Caco-2 (cell line): ENCODE results near the gene CT47C1. TPM values are rescaled to one million over a fixed set of nuclear protein-coding genes. Genes with fewer than 3 reads are reported as not detected.
"Not testable (repeated sequence)": the region's sequence is repeated elsewhere in the genome, so short reads cannot be mapped to it uniquely, and the experiment has no call there.

Experiments used
- Bru-seq: library from RNA; stranded (reverse); fragments of 400-500 nt; gene quantifications from one replicate; lab custom pipeline; 2021; lab: Mats Ljungman, UMichigan
- BruChase-seq, 2 experiments: library from RNA; stranded (reverse); fragments of 400-500 nt; gene quantifications; one replicate each; lab custom pipeline; 2021; lab: Mats Ljungman, UMichigan
- BruUV-seq: library from RNA; stranded (reverse); fragments of 400-500 nt; replicated peaks from 2 replicates; lab custom pipeline; 2021; lab: Mats Ljungman, UMichigan
- CTCF ChIA-PET: fragments of 300-600 bp; sonication (Branson Sonifier 250); formaldehyde crosslinking; loops from one replicate; lab custom pipeline; 2022; ENCODE audit warnings: antibody characterized with exemption; lab: Charles Lee
- POLR2A ChIA-PET: fragments of 300-600 bp; sonication (Branson Sonifier 250); formaldehyde crosslinking; loops from one replicate; lab custom pipeline; 2022; ENCODE audit warnings: antibody characterized with exemption; lab: Charles Lee
- DNase-seq, 2 experiments: peaks; one replicate each; pipeline versions ENCODE4 v3.0.0 to v3.0.0-alpha.2; 2020 to 2022
- H3K27me3 ChIP-seq: replicated peaks from 2 replicates; pipeline ENCODE4 v1.6.0; 2011; ENCODE audit warnings: low read length; ENCODE audit not compliant: control insufficient read depth, insufficient read depth
- H3K36me3 ChIP-seq: 2 replicates; pipeline ENCODE4 v1.5.1; 2011; ENCODE audit warnings: low read length; ENCODE audit not compliant: control insufficient read depth, insufficient read depth
- H3K4me1 ChIP-seq: fragments of 250-450 bp; sonication (Bioruptor Pico); 2 replicates; pipeline ENCODE4 v1.5.1; 2020; ENCODE audit warnings: mild to moderate bottlenecking
- H3K4me3 ChIP-seq: 2 replicates; pipeline ENCODE4 v1.5.1; 2011; ENCODE audit warnings: low read depth, mild to moderate bottlenecking, control low read depth, low read length
- H3K9me3 ChIP-seq: fragments of 250-450 bp; sonication (Bioruptor Pico); 2 replicates; pipeline ENCODE4 v1.5.1; 2020; ENCODE audit warnings: mild to moderate bottlenecking, moderate library complexity
- H3K27ac Mint-ChIP-seq: one replicate; pipeline ENCODE4 v1.8.0; 2022; ENCODE audit warnings: mixed read lengths; ENCODE audit not compliant: unreplicated experiment
- H3K27me3 Mint-ChIP-seq: one replicate; pipeline ENCODE4 v1.8.0; 2022; ENCODE audit warnings: mixed read lengths; ENCODE audit not compliant: insufficient read depth, unreplicated experiment
- H3K36me3 Mint-ChIP-seq: one replicate; pipeline ENCODE4 v1.8.0; 2022; ENCODE audit warnings: mild to moderate bottlenecking, mixed read lengths; ENCODE audit not compliant: insufficient read depth, unreplicated experiment
- H3K4me1 Mint-ChIP-seq: one replicate; pipeline ENCODE4 v1.8.0; 2022; ENCODE audit warnings: low read depth, mixed read lengths; ENCODE audit not compliant: unreplicated experiment
- H3K4me3 Mint-ChIP-seq: one replicate; pipeline ENCODE4 v1.8.0; 2022; ENCODE audit warnings: mild to moderate bottlenecking, moderate library complexity, mixed read lengths; ENCODE audit not compliant: unreplicated experiment
- H3K9me3 Mint-ChIP-seq: one replicate; pipeline ENCODE4 v1.8.0; 2022; ENCODE audit warnings: mixed read lengths; ENCODE audit not compliant: unreplicated experiment
- intact Hi-C: fragments of 100-400 bp; cut with micrococcal nuclease; formaldehyde crosslinking; loops from one replicate; pipeline ENCODE4 v1.10.0; 2022; ENCODE audit not compliant: unreplicated experiment
- long read RNA-seq: library from polyadenylated mRNA; stranded (forward); transcript quantifications from one replicate; pipeline ENCODE4 v2.0.0, GENCODE V29; 2022
- total RNA-seq: library from RNA; stranded (reverse); gene quantifications from 2 replicates; pipeline ENCODE4 v1.2.3, GENCODE V29; 2022
- TF ChIP-seq, protein P1 (sequence below), 2 experiments: fragments of 200-600 bp in 1 of 2; IDR thresholded peaks; 1 replicate in 1 of 2; 2 replicates in 1 of 2; pipeline versions ENCODE4 v1.5.1 to v1.8.0; 2011 to 2022; ENCODE audit warnings: antibody characterized with exemption in 1 of 2, control low read depth in 1 of 2, inconsistent platforms in 1 of 2, low read depth in 1 of 2, low read length in 1 of 2, mild to moderate bottlenecking in 1 of 2, moderate library complexity in 1 of 2; ENCODE audit not compliant: insufficient read depth in 1 of 2, severe bottlenecking in 1 of 2, unreplicated experiment in 1 of 2

Gene CT47C1
- not detected in 2 replicates for total RNA-seq
- Bru-seq, nascent RNA = not detected
- not detected for BruChase-seq, experiment 1, labeled RNA remaining after a 2-hour chase
- BruChase-seq, experiment 2, labeled RNA remaining after a 6-hour chase = not detected
- long read RNA-seq = 0 reads

DNA sequence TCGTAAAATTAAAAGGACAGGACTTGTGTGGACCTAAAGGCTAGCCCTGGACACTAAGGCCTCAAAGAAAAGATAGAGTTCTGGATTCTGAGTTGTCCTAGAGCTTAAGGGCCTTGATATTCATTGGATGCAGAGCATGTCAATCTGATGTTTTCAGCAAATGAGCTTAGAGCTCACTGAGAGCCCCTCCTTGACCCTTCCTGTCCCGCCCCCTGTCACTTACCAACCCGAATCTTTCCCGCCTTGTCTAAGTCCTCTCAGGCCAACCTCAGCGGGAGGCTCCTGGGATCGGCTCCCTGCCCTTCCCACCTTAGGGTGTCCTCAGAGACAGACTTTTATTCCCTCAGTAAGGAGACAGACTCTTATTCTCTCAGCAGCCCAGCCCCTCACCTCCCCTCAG, at the start of gene CT47C1:
Gene CT47C1, plus strand, starts transcription at position 250 of the 400 bp plus-strand sequence. CDS start 233 bp downstream, outside the sequence.
- H3K36me3 ChIP-seq = no peaks in the 10 kb centered on the region
- ChIA-PET CTCF (interaction anchor here (0.5 kb wide), 1 partner anchor 155 kb away, joined by 4 read pairs; no protein-coding TSS in a partner anchor), POLR2A (no interaction called here)
- no peak for DNase-seq
- Mint-ChIP-seq H3K36me3 (no peaks in the 10 kb centered on the region), H3K27ac (no peak within 1 kb of the TSS), H3K4me3 (no peak within 1 kb of the TSS), H3K4me1 (no peaks in the 10 kb centered on the region), H3K27me3 (no peaks in the 10 kb centered on the region), H3K9me3 (no peaks in the 10 kb centered on the region)
- H3K9me3 ChIP-seq = no peaks in the 10 kb centered on the region
- intact Hi-C loops = no loop called here
- TF ChIP-seq, protein P1, sequence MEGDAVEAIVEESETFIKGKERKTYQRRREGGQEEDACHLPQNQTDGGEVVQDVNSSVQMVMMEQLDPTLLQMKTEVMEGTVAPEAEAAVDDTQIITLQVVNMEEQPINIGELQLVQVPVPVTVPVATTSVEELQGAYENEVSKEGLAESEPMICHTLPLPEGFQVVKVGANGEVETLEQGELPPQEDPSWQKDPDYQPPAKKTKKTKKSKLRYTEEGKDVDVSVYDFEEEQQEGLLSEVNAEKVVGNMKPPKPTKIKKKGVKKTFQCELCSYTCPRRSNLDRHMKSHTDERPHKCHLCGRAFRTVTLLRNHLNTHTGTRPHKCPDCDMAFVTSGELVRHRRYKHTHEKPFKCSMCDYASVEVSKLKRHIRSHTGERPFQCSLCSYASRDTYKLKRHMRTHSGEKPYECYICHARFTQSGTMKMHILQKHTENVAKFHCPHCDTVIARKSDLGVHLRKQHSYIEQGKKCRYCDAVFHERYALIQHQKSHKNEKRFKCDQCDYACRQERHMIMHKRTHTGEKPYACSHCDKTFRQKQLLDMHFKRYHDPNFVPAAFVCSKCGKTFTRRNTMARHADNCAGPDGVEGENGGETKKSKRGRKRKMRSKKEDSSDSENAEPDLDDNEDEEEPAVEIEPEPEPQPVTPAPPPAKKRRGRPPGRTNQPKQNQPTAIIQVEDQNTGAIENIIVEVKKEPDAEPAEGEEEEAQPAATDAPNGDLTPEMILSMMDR (IDR thresholded peaks at IDR 0.05; ENCODE audit: insufficient read depth in 1 of 2, low read depth in 1 of 2, low read length in 1 of 2, severe bottlenecking in 1 of 2, unreplicated experiment in 1 of 2) = no peak
- H3K27me3 ChIP-seq = no peaks in the 10 kb centered on the region
- no peak within 1 kb of the TSS for H3K4me3 ChIP-seq
- BruUV-seq = no TSS peak
- no peaks in the 10 kb centered on the region for H3K4me1 ChIP-seq

DNA sequence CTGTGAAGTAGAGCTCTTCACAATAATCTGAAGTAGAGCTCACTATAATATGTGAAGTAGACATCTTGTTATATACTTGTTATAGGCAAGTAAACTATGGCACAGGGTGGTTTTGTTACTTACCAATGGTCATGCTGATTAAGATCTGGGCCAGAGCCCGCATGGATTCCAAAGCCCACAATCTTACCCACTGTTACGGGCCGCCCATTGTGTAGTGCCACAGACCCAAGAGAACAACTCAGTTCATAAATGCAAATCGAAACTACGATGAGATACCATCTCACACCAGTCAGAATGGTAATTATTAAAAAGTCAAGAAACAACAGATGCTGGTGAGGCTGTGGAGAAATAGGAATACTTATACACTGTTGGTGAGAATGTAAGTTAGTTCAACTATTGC, 46.9 kb upstream of the CT47C1 start:
- no peak overlapping the region for H3K4me3 ChIP-seq
- no peaks in the 10 kb centered on the region for H3K9me3 ChIP-seq
- no peaks in the 10 kb centered on the region for H3K4me1 ChIP-seq
- TF ChIP-seq, protein P1 (IDR thresholded peaks at IDR 0.05; ENCODE audit: insufficient read depth in 1 of 2, low read depth in 1 of 2, low read length in 1 of 2, severe bottlenecking in 1 of 2, unreplicated experiment in 1 of 2) = no peak
- H3K36me3 ChIP-seq = no peaks in the 10 kb centered on the region
- H3K27me3 Mint-ChIP-seq = no peaks in the 10 kb centered on the region
- BruUV-seq = no TSS peak
- no peaks in the 10 kb centered on the region for H3K36me3 Mint-ChIP-seq
- H3K4me3 Mint-ChIP-seq = no peak overlapping the region
- ChIA-PET CTCF (no interaction called here), POLR2A (no interaction called here)
- H3K27me3 ChIP-seq = no peaks in the 10 kb centered on the region
- no peak overlapping the region for H3K27ac Mint-ChIP-seq
- H3K9me3 Mint-ChIP-seq = no peaks in the 10 kb centered on the region
- no peak for DNase-seq
- intact Hi-C loops = no loop called here
- H3K4me1 Mint-ChIP-seq = no peaks in the 10 kb centered on the region

DNA sequence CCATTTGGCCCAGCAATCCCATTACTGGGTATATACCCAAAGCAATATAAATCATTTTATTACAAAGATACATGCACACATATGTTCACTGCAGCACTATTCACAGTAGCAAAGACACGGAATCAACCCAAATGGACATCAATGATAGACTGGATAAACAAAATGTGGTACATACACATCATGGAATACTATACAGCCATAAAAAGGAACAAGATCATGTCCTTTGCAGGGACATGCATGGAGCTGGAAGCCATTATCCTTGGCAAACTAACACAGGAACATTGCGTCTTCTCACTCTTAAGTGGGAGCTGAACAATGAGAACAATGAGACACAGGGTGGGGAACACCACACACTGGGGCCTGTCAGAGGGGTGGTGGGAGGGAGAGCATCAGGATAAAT, 46.4 kb upstream of the CT47C1 start:
- H3K27ac Mint-ChIP-seq, H3K27me3 ChIP-seq, H3K36me3 Mint-ChIP-seq, H3K9me3 Mint-ChIP-seq, H3K4me1 ChIP-seq, DNase-seq, CTCF ChIA-PET, BruUV-seq, H3K27me3 Mint-ChIP-seq, H3K4me3 ChIP-seq, H3K36me3 ChIP-seq, intact Hi-C loops, H3K4me1 Mint-ChIP-seq, H3K4me3 Mint-ChIP-seq, POLR2A ChIA-PET, H3K9me3 ChIP-seq: not testable (repeated sequence)

DNA sequence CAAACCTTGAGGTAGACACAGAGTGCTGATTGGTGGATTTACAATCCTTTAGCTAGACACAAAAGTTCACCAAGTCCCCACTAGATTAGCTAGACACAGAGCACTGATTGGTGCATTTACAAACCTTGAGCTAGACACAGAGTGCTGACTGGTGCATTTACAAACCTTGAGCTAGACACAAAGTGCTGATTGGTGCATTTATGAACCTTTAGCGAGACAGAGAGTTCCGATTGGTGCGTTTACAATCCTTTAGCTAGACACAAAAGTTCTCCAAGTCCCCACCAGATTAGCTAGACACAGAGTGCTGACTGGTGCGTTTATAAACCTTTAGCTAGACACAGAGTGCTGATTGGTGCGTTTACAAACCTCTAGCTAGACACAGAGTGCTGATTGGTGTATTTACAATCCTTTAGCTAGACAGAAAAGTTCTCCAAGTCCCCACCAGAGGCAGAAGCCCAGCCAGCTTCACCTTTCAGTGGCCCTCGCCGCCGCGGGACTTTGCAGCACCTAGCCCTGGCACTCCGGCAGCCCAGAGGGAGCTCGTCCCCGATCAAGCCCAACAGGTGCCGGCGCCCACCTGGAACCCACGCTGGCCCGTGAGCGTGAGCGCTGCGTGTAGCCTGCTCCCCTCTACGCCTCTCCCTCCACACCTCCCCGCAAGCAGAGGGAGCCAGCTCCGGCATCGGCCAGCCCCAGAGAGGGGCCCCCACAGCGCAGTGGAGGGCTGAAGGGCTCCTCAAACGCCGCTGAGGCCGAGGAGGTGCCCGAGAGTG, 44.6 kb upstream of the CT47C1 start:
- H3K4me3 Mint-ChIP-seq, H3K27me3 ChIP-seq, H3K36me3 ChIP-seq, H3K4me1 Mint-ChIP-seq, H3K27me3 Mint-ChIP-seq, intact Hi-C loops, POLR2A ChIA-PET, H3K9me3 Mint-ChIP-seq, H3K36me3 Mint-ChIP-seq, CTCF ChIA-PET, H3K27ac Mint-ChIP-seq, H3K4me1 ChIP-seq, DNase-seq, H3K4me3 ChIP-seq, BruUV-seq, H3K9me3 ChIP-seq: not testable (repeated sequence)
